SH-SY5Y (cell line): ENCODE measurements around the gene TNFSF11.

Experiments
- GATA2 ChIP-seq: IDR thresholded peaks from 2 replicates; pipeline ENCODE4 v1.6.1; 2011; ENCODE audit warnings: mild to moderate bottlenecking, low read depth, low read length
- GATA3 ChIP-seq: IDR thresholded peaks from 2 replicates; pipeline ENCODE4 v1.6.1; 2011; ENCODE audit warnings: low read depth, mild to moderate bottlenecking, low read length, moderate library complexity

- TF ChIP-seq GATA2: no peak
- TF ChIP-seq GATA3: no peak
Measured at GRCh38 chr13:42592915-42593900, 19.3 kb downstream of the TNFSF11 start.
